ENCODE data around the gene SPINK2.

SPINK2 gene, protein sequence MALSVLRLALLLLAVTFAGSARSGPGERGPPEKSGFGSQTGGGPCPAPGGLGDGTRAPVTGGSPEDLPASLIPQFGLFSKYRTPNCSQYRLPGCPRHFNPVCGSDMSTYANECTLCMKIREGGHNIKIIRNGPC

DNA sequence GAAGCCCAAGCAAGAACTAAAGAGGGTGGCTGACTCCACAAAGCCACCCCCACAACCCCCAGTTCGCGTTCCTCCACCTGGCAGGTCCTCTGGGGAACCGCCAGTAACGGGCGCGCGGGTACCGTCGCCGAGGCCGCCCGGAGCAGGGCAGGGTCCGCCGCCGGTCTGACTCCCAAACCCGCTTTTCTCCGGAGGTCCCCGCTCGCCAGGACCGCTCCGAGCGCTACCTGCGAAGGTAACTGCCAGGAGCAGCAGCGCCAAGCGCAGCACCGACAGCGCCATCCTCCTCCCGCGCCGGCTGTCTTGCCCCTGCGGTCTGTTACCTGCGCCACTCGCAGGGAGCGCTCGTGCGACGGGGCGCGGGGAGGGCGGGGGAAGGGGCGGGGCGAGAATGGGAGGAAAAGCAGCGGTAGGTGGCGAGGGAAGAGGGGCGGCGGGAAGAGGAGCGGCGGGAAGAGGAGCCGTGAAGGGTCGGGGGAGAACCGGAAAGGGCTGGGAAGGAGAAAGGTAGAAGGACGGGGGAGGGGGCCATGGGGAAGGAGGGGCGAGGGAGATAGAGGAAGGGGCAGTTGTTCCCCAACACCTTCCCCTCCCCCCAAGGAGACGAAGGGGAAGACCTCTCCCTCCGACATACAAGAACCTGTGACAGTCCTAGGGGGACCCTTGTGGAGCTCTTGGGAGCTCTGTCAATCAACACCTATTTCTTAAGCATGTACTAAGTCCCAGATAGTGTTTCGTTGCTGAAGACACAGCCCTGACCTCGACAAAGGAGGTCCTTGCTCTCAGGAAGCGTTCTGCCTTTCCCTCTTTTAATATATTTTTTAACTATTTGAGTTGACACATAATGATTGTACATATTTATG is at the start of gene SPINK2:
TSS of gene SPINK2 (minus strand) at position 321 of the 863 bp plus-strand sequence. CDS start at position 282, 39 bp downstream.
- no peak for DNase-seq

DNA sequence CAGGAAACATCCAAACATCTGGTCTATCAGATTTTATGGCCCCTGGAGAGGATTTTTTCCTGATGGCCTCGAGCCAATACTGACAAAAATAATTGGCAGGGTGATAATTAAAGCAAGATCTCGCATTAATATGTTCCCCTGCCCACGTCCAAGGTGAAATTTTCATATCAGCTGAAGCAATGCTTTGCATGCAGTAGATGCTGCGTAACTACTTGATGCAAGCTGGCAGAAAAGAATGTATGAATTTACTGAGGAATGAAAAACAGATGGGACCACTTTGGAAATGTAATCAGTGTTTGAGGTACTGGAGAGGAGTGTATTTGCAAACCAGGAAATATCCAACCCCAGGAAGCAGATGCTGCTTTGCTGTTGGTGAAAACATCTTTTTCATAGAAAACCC is 49.4 kb upstream of the SPINK2 start:
- DNase-seq: no peak

DNA sequence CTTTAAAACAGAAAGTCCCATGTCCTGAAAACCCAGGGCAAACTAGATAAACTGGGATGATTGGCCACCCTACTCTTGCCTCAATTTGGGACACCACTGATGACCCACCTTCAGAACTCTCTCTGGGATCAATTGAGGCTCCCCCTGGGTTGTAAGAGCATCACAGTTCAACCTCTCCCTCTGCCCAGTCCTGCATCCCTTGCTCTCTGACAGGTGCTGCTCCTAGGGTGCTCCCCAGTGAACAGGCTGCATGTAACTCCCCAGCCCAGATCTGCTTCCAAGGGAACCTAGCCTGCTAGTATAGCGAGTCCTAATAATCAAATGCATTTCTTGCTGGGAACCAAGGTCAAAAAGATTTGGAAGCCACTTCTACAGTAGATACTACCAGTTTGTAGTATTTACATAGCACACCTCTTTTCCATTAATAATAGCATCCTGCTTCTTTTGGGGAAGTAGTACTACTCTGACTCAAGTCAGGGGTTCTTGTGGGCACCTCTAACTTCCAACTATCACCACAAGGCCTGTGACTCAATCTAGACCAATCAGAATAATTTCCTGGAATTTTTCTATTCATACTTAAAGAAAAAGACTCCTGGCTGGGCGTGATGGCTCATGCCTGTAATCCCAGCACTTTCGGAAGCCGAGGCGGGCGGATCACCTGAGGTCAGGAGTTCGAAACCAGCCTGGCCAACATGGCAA is 42.1 kb upstream of the SPINK2 start:
- no peak for DNase-seq

DNA sequence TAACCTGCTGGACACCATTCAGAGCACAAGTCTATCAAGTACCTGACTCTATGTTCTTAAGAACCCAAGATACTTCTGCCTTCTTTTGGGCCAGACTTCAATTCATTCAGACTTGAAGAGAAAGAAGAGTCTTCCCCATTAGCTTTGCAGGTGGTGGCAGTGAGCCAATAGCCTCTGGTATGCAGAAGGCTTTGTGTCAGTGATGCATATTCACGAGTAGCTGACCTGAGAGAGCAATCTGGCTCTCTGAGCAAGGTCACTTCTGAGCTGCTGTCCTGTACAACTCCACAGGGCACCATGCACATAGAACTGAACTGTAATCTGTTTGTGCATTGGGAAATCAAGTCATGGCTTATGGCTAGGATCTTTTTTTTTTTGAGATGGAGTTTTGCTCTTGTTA is 39.9 kb upstream of the SPINK2 start:
- DNase-seq: no peak

DNA sequence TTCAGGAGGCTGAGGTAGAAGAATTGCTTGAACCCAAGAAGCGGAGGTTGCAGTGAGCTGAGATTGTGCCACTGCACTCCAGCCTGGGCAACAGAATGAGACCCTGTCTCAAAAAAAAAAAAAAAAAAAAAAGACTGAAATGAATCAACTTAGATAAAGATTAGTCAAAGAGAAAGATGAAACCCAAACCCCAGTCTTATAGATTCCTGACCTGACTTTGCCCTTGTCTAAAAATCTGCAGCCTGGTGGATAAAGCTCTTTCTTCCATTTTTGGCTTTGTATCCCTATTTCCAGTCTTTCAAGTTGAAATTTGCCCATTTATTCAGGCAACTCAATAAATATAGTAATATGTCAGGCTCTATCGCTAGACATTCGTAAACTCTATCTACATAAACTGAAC is 39.3 kb upstream of the SPINK2 start:
- DNase-seq: no peak

DNA sequence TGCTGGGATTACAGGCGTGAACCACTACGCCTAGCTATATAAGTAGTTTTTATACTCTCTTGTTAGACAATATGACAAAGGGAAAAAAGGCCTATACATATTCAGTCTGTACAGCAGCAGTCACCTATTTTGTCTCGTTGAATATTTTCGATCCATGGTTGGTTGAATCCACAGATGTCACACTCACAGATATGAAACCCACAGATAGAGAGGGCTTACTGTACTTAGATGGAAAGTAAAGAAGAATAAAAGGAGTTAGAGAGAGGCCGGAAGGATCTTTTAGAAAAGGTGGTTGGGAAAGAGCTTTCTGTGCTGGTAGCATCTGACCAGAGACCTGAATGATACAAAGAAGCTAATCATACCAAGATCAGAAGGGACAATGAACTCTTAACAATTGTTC is 38.3 kb upstream of the SPINK2 start:
- DNase-seq: no peak

DNA sequence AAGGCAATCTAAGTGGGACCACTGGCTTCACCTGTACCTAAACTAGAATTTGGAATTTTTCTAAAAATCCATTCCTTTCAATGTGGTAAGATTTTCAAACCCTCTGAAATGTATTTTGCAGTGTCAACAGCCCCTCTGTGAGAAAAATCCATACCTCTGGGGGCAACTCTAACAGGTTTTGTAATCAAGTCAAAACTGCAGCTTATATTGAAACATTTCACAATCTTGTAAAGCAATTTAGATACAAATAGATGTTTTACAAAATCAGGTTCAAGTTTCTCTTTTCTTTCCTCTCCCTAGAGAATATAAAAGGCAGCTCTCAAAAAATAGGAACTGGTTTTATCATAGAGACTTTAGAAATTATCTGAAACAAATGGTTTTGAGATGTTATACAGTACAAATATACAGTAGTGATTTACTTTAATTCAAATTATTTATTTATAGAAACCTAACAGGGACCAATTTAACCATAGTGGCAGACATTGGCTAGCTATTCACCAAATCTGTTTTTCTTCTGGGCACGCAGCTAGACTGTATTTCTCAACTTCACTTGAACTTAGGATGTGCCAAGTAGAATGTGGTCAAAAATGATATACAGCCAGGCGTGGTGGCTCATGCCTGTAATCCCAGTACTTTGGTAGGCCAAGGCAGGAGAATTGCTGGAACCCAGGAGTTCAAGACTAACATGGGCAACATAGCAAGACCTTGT is 36.3 kb upstream of the SPINK2 start:
- no peak for DNase-seq

DNA sequence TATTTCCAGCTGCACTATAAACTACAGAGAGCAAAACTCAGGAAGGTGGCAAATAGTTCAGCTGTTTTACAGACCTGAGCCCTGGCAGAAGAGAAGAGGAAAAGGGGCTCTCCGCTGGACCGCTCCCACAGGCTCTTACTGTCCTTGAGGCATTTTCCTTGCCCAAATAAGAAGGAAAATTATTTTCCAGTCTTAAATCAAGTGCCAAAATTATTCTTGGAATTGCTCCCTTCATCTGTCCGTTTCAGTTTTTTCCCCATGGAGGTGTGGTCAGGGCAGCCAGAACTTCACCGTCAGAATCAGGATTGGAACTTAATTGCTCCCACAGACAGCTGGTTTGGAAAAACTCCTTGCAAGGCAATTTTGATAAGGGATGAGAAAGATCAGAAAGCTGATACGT is 35.2 kb upstream of the SPINK2 start:
- no peak for DNase-seq

DNA sequence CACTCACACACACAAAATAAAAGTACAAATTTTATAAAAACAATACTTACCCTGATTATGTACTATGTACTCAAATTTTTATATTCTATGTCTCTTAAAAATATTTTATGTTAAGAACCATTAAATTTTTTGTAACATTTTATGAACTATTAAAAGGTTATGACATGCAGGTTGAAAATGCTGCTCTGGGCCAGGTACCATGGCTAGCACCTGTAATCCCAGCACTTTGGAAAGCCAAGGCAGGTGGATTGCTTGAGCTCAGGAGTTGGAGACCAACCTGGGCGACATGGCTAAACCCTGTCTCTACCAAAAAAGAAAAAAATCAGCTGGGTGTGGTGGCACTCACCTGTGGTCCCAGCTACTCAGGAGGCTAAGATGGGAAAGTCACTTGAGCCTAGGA is 29.4 kb upstream of the SPINK2 start:
- no peak for DNase-seq

DNA sequence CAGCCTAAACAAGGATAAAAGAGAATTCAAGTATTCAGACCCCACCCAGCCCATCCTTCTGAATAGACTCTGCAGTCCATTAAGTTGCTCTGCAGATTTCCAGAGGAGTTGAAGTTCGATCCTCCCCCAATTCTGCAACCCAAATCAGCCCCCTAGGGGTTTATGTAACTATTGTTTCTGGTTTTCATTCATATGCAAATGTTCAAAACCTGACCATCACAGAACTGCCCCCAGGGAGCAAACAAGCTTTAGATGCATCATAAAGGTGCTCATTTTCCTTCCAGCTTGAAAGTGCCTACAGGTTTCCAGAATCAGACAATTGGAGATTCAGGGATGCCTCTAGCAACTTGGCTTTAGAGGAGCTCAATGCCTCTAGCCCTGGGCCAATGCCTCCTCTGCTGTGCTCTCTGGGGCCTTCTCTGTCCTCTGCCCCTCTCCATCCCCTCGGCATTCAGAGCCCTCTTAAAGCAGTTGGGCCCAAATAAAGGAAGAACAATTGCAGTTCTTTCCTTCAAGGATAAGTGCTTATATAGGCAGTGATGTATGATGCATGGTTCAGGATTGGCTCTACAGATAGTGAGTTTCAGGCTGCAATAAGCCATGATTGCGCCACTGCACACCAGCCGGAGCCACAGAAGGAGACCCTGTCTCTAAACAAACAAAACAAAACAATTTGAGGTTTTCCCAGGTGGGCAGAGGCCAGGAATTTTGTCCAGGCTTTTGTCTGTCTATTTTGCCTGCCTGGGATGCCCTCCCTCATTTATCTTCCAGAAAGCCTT is 23.5 kb upstream of the SPINK2 start:
- DNase-seq: no peak

DNA sequence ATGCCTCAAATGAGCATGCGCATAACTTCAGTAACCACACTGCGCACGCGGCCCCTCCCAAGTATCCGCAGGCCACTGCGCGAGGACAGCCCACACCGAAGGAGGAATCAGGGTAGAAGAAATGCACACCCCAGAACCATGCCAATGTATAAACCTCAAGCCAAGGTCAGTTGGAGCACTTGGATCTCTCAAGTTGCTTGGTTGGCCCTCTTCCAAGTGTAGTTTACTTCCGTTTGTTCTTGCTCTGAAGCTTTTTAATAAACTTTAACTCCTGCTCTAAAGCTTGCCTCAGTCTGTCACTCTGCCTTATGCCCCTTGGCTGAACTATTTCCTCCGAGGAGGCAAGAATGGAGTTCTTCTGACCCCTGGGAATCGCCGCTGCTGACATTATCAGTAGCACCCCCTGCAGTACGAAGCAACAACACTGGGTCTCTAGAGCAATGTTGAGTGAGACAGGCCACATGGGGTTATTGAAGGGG is 22.0 kb upstream of the SPINK2 start:
- DNase-seq: no peak

DNA sequence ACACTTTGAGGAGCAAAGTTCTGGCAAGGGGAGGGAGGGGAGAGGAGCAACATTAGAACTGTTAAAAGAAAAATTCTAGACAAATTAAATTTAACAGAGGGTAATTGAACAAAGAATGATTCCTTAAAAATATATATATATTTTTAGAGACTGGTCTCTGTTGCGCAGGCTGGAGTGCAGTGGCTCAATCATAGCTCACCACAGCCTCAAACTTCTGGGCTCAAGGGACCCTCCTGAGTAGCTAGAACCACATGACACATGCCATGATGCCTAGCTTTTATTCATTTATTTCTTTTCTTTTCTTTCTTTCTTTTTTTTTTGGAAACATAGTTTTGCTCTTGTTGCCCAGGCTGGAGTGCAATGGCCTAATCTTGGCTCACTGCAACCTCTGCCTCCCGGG is 19.1 kb upstream of the SPINK2 start:
- DNase-seq: no peak

DNA sequence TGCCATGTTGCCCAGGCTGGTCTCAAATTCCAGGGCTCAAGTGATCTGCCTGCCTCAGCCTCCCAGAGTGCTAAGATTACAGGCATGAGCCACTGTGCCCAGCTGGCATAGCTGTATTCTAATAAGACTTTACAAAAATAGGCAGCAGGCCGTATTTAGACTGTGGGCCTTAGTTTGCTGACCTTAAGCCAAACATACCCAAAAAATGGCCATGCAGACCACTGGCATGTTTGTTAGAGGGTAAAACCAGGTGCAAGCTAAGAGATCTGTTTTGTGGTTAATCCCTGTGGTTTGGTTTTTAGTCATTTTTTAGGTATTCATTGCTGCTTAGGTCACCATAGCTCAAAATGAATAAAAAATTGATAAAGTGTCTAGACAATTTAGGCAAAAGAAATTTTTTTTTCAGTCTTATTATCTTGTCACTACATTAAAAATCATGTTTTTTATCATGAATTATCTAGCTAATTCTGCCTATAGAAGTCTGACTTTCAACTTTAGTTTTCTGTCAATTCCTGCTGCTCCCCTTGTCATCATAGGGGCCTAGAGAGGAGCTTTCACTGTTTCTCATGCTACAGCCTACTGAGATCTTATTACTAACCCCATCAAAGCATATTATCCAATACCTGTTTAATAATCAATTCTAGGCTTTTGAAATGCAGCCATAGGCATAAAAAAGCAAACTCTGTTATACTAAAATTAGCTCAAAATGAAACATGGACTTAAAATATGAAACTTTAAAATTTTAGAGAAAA is 7.5 kb upstream of the SPINK2 start:
- no peak for DNase-seq

DNA sequence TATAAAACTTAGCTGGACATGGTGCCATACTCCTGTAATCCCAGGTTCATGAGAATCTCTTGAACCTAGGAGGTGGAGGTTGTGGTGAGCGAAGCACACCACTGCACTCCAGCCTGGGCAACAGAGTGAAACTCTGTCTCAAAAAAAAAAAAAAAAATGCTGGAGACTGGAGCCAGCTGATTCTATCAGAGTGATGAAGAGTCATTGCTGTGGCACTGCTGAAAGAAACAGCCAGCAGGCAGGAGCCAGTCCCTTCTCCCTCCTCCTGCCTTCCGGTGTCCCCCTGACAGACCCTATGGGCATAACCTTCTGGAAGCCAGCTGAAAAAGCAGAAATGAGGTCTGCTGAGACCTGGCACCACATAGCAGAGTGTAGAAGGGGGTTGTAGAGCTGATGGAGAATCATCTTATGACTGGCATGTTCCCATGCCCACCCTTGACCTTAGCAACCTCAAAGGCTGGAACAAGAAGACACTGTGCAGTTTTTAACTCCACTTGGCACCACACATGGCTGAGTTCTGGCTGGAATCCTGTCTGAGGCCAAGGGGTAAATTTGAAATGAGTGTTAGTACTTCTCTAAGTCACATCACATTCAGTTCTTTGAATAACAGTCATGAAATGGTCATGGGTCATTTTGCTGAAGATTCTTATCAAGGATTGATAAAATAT is 2.6 kb upstream of the SPINK2 start:
- DNase-seq: no peak

DNA sequence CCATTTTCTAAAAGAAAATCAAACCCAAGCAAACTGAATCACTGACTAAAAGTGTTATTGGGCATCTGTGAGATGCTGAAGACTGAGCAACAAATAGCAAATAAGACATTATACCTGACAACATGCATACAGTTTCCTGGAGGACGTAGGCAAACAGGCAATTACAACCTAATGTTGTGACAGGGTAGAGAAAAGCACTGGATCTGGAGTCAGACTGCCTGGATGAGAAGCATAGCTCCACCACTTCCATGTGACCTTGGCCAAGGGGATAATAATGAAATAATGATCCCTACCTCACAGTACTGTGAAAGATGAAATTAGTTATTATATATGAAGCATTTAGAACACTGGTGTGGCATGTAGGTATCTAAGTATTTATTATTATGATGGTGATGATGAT is 2.7 kb downstream of the SPINK2 start:
- no peak for DNase-seq

DNA sequence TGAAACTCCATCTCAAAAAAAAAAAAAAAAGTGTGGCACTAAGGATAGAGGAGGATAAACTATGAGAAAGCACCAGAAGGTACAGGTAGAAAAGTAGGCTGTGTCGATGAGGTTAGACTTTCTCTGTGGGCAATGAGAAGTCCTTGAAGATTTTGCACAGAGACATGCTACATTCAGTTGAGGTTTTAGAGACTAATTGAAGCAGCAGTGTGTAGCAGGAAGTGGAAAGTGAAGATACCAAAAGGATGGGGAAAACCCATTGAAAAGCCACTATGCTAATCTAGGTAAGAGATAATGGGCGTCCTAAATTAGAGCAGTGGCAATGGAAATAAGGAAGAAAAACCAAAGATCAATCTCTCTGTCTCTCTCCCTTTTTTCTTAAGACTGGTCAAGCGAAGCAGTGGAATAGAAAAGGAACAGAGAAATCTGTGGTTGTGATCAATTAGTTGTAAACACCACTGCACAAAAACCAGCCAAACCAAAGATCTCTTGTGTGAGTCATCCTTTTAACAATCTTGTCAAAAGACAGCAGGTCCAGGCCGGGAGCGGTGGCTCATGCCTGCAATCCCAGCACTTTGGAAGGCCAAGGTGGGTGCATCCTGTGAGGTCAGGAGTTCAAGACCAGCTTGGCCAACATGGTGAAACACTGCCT is 3.5 kb downstream of the SPINK2 start:
- DNase-seq: no peak

DNA sequence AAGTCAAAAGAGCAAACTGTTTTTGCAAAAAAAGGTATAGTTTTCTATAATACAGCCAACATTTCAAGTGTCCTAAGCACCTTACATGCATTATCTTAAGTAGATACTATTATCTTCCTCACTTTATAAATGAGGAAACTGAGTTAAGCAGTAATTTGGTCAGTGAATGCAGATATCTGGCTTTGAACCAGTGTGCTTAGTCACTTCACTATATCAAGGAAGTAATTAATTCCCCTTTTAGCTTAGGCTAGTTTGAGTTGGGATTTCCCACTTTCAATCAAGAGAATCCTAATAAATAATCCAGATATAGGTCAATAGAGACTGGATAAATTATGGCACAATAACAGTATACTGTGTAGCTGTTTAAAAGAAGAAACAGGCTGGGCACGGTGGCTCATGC is 14.8 kb downstream of the SPINK2 start:
- DNase-seq: no peak

DNA sequence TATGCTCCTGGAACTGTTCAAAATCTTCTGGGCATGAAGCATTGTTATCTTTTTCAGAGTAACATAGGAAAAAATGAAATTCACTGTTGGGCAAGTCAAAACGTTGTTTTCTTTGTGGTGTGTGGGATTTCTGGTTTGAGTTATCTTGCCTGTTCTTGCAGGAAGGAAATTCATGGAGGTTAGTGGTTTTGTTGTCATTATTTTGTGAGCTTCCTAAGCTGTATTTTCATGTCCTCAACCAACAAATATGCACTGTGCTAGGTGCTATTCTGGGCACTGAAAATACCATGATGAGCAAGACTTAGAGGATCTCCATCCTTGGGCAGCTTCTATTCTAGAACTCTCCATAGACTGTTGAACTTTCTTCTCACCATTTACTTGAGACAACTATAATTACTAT is 16.9 kb downstream of the SPINK2 start:
- peak; percentile 88 for DNase-seq

DNA sequence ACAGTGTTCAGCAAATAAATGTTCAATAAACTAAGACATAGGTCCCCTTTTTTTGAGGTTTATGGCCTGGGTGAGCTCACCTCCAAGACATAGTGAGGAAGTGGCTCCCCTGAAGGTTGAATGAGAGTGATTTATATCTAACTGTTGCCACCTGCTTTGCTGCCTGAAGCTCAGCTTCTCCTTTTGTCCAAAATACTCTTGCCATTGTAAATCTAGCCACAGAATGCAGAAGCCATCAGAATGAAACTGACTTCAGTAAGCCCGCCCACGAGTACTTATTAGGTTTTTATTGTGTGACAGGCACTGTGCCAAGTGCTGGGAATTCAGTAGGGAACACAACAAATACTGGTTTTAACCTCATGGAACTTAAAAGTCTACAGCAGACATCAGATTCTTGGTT is 18.0 kb downstream of the SPINK2 start:
- DNase-seq: peak; percentile 93

Measured in GF-D8 (cell line).